Uterus (tissue), 2 donors: ENCODE data around the gene ACSS1.

ENCODE experiments used
- POLR2A ChIP-seq, 2 donors: fragments of 450-650 bp; IDR thresholded peaks; one replicate each; pipeline ENCODE4 v1.6.1; 2016; ENCODE audit warnings: antibody characterized with exemption in 2 of 2, mild to moderate bottlenecking in 1 of 2, moderate library complexity in 1 of 2
- TF ChIP-seq, protein P1 (sequence below), 4 experiments: fragments of 200-600 bp in 2 of 4; fragments of 450-650 bp in 2 of 4; sonication (generic) in 2 of 4; IDR thresholded peaks; one replicate each; pipeline ENCODE4 v1.5.1; 2016 to 2019; ENCODE audit warnings: antibody characterized with exemption in 4 of 4, mild to moderate bottlenecking in 2 of 4, moderate library complexity in 1 of 4

DNA sequence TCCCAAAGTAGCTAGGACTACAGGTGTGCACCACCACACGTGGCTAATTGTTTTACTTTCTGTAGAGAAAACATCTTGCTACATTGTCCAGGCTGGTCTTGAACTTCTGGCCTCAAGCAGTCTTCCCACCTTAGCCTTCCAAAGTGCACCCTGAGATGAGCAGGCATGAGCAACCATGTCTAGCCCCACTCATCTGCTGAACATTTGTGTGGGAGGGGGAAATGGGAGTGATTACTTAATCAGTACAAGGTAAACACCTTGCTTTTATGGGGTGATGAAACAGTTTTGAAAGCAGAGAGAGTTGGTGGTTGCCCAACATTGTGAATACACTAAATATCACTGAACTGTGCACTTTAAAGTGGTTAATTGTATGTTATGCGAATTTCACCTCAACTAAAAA is 70.7 kb downstream of the ACSS1 start:
- TF ChIP-seq POLR2A (IDR thresholded peaks at IDR 0.05): no peak
- TF ChIP-seq, protein P1, sequence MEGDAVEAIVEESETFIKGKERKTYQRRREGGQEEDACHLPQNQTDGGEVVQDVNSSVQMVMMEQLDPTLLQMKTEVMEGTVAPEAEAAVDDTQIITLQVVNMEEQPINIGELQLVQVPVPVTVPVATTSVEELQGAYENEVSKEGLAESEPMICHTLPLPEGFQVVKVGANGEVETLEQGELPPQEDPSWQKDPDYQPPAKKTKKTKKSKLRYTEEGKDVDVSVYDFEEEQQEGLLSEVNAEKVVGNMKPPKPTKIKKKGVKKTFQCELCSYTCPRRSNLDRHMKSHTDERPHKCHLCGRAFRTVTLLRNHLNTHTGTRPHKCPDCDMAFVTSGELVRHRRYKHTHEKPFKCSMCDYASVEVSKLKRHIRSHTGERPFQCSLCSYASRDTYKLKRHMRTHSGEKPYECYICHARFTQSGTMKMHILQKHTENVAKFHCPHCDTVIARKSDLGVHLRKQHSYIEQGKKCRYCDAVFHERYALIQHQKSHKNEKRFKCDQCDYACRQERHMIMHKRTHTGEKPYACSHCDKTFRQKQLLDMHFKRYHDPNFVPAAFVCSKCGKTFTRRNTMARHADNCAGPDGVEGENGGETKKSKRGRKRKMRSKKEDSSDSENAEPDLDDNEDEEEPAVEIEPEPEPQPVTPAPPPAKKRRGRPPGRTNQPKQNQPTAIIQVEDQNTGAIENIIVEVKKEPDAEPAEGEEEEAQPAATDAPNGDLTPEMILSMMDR (IDR thresholded peaks at IDR 0.05): no peak
